NOMO-1 treated with dmso at 0.1 percent for 144 hours (cell line): Measurements from ENCODE around the gene ZC2HC1B.

Experiments used
- DNase-seq: peaks from one replicate; lab custom pipeline; 2025; ENCODE audit not compliant: unreplicated experiment; lab: John Stamatoyannopoulos, UW

ZC2HC1B gene

DNA sequence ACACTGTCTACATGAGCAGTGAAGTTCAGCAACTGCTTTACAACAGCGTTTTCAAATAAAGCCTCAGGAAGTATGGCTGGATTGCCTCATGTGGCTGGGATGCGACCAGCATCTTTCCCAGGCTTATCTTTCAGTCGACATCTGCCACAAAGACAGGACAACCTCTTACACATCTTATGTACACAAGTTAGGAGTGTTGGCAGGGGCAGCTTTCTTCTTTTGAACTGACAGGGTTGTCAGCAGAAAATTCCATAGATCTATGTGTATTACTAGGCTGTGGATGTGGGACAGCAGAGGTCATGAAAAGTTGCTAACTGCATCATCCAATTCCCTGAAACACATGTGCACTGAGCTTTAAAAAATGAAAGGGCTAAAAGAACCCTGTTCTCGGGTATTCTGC, 95.7 kb downstream of the ZC2HC1B start:
- no peak for DNase-seq

DNA sequence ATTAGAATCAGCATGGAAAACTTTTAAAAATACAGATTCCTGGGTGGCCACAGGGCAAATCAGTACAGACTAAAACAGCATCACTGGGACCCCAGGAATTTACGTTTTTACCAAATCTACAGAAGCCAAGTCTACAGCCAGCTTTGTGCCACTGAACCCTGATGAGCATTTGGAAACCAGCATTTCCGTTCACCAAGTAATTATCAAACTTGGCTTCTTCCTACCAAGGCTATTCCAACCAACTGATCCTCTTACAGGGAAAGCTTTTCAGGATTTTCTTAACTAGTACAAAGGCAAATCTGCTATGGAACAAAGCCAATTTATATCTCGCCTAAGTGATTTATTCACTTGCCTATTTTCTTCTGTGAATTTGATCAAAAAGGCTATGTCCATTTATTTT, 96.8 kb downstream of the ZC2HC1B start:
- no peak for DNase-seq

DNA sequence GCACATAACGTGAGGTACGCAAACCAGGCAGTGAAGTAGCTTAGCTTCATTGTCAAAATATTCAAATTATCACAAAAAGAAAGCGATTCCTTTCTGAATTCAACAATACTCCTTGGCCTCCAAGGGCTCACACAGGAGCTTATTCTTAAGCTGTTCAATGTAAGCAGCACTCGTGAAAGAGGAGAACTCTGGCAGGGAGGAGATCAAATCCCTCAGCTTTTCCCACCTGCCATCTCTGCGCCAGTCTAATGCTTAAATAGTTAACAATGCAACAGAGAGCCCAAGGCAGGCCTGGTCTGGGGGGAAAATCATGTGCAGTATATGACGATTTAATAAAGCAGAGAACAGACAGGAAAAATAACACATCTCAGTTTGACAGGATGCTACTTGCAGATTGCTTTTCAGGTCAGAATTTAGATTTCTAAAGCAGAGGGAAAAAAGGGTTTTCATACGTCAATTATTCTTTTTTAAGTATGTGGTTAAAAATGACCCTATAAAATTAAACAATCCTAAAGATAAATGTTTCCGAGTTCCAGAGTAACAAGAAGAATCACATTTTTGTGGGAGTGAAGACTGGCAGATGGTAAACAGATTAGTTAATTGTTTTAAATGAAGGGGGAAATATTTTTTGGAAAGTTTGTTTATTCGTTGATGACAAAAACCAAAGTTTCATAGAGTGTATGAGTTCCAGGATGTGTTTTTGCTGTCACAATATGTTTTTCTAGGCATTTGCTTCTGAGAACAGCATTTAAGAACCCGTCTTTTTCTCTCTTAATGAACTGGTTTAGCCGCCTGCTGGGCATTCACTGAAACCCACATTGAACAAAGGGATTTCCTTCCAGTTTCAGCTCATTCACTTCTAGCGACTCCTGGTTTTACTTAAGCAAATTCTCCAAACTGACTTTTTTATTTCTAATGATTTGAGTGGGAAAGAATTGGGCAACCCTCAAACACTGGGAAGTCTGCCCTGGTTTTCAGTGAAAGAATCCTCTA, 97.9 kb downstream of the ZC2HC1B start:
- no peak for DNase-seq

DNA sequence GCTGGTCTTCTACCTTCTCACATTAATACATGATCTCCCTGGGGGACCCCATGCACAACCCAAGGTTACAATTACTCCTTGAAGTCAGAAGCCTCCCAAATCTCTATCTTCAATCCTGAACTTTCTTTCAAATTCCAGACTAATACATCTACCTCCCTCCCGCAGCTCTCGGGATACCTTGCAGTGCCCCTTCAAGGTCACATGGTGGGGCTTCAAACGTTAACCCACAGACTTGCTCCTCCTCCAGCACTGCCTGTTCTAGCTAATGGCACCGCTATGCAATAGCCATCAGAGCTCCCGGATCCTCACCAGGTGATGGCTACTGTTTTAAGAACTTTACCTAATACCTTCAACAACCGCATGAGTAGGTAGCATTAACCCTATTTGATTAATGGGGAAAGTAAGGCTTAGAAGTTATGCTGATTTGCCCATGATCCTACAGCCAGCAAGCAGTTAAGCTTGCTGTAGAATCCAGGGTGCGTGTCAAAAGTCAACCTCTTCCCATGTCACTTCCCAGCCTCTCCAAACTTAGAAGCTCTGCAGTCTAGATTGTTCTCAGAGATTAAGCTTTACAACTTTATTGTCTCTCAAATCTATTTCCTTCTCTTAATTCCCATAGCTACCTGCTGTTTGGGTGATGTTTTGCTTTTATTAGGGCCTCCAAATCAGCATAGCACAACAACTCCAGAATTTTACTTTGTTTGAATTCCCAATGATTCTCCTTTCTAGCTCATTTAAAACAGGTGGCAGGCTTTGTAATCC, 99.1 kb downstream of the ZC2HC1B start:
- no peak for DNase-seq

DNA sequence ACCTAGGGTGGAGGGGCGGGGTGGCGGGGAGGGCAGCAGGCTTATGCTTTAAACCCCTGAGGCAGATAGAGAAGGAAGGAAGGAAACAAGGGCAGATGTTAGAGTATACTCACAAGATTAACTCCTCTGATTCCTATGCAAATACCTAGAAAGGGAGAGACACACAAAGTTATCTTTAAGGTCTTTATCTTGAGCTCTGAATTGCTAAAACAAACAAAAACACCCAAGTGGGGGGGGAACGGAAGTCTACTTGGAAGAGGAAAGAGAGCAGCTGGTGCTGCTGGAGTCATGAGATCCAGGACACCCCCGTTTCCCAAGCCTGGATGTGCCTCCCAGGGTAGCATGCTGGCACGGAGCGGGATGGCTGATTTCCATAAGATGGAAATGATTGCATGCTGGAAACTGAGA, 100.4 kb downstream of the ZC2HC1B start:
- DNase-seq: no peak

DNA sequence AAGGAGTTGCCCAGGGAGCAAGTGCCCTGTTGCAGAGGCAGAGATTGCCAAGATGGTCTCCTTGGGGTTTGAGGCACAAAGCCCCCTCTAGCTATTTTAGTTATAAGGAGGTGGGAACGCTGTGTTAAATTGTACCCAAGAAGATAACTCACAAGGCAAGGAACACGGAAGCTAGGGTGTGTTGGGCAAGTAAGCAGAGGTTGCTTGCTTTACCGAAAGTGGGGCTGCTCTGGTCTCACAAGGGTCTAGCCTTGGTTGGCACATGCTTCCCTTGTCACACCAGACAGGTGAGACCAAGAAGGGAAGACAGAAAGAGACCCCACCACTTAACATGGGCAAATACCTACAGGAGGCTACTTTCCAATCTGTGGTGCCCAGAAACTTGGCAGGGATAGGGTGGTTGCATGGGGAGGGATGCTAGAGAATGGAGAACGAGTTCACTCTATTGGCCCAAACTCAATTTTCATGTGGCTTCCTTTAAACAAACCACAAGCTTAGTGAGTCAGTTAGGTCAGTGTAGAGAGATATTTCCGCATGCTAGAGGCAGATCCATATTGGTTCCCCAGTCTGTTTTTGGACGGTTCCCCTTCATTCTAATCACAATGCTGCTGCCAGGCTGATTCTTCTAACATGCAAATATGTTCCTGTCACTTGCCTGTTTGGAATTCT, 101.4 kb downstream of the ZC2HC1B start:
- no peak for DNase-seq

DNA sequence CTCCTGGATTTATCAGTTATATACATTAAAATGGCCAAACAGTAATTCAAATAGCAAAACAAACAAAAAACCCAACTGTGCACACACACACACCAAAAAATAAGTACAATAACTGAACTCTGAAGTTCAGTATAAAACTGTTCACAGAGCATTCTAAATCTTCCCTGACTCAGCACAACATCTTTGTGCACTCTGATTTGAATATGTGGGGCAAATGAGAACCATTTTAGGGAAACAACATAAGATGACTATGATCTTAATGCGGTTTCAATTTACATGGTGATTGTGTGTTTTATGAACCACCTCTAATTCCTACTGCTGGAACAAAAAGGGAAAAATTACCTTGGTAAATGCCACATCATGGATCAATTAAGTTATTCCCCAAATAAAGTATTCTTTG, 102.0 kb downstream of the ZC2HC1B start:
- DNase-seq: no peak

DNA sequence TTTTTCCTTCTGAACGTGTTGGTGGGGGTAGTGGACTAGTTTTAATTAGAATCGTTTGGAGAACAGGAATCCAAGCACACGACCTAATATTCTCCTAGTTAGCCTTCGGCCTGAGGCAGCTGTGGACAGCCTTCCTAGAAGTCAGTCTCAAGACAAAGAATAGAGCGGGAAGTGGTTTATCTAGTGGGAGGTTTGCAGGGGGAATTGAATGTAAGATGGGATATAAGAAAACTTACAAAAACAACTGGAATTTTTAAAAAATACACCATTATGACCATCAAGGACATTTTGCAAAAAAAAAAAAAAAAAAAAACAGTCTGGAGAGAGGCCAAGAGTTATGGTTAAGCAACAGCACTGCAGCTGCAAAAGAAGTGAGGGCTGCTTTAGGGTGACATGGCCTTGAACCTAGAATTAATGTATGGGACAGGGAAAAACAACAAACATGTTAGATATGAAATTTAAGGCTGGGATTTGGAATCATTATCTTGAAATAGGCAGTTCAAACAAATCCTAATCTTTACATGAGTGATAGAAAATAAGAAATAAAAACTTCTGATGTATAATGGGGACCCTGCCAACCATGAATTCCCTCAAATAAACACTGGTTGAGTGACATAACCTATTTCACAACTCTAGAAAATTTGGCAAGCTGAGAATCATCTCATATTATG, 103.6 kb downstream of the ZC2HC1B start:
- no peak for DNase-seq

DNA sequence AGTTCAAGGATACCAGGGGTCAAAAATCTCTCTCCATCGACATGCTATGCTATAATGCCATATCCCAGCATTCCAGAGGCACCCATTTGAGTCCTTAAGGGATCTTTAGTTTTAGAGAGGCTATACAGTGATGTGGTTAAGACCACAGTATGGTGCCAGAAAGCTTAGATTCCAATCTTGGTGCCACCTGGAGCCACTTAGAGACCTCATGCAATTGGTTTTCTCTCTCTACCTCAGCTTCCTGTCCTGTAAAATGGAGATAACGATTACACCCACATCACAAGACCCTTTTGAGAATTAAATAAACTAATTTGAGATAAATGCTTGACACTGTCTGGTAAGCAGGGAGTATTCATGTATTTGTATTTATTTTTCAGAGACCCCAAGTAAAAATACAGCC, 104.8 kb downstream of the ZC2HC1B start:
- DNase-seq: no peak

DNA sequence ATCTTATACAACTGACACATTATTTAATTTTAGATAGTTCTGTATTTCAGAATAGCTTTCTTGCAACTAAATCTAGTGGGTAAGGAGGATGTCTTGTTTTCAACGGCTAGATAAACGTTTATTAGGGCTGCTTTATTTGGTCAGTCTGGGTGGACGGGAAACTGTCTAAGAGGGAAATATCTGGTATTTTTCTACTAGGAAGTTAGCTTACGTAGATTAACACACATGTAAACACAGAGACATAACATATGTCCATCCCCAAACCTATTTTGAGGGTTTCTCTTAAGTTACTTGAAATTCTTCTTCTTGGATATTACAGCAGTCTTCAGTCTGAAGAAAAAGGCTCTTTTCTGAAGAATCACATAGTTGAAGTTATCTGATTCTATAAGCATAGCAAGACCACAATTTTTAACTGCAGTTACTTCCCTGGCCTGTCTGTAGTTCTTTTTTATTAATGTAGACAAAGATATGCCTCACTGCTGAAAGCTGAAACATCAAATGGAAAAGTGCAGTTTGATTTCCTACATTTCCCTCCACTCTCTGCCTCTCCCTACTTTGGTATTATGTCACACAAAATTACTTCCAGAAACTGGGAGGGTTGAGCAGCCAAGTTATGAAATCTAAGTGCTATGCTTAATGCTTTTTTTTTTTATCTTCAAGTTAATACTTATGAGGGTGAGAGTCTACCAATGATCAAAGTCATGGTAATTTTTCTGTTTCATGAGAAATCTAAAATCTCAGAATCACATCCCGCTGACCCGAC, 106.4 kb downstream of the ZC2HC1B start:
- DNase-seq: no peak

DNA sequence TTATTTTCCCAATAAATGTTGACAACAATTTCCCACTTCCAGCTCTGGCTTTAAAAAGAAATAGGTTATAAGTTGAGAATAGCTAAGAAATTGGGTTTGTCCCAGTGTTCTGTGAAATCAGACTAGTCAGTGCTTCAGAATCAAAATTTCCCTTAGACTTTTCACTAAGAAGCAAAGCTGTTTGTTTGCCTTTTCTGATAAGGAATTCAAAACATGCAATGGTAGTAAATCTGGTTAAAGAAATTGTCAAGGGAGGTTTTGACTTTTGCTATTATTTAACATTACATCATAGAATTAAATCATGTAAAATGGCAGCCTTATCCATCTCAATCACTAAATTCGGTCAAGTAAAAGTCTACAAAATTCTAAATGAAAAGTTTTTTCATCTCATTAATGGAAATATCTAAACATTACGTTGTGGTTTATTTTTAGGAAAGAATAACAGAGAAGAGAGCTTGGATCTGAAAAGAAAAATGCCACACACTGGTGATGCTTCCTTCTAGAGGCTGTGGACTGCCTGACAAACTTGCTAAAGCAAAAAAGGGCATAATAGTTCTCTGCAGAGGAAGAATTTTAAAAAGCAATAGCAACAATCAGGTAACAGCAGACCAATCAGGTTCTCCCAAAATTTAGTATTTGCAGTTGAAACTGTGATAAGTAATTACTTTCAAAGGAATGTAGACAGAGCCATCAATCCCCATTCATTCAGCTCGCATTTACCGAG, 107.4 kb downstream of the ZC2HC1B start:
- DNase-seq: no peak

DNA sequence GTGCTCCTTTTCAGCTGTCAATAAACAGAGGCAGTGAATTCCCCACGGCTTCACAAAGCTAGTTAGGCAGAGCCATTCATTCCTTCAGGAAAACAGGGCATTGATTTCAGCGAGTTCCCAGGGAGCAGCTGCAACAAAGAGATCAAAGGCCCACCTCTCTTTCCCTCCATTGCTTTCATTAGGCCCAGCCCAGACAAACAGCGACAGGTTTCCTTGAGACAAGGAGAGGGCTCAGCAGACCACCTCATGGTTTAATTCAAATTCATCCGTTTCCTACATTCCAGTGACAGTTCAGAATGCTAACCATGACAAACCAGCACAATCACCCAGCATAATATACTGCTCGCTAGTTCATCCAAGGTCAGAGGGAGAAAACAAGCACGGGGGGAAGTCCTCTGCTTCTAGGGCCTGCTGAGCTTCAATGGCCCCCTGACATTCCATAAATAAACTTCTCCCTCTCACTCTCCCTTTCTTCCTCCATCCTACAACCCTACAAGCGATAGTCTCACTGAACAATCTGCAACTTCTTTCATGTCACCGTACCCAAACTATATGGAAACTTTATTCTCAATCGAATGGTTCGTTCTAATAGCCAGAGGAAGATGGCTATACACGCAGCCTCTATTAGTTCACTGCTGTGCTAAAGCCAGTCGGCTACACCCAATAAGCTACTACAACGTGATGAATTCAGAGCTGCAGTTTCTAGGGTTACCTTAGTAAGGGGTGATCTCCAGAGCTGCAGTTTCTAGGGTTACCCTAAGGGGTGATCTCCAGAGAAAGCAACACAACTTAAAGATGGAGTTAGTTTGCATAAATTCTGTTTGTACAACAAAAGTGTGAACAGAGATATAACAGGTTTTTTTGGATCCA, 109.1 kb downstream of the ZC2HC1B start:
- no peak for DNase-seq

DNA sequence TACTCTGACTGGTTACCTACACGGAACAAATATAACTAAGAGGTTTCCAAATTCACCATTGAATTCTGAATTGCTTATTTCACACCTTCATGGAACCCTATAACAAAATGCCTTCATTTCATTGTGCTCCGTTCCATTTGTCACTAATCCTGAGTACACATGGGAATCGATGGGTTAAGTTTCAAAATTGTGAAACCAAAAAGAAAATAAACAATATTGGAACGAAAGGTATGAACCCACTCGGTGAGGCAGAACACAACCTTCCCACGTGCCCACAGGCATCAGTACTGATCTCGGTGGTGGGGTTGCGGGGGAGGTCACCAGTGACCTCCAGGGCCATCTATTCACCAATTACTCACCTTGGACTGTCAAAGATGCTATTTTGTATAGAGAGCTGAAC, 109.8 kb downstream of the ZC2HC1B start:
- no peak for DNase-seq

DNA sequence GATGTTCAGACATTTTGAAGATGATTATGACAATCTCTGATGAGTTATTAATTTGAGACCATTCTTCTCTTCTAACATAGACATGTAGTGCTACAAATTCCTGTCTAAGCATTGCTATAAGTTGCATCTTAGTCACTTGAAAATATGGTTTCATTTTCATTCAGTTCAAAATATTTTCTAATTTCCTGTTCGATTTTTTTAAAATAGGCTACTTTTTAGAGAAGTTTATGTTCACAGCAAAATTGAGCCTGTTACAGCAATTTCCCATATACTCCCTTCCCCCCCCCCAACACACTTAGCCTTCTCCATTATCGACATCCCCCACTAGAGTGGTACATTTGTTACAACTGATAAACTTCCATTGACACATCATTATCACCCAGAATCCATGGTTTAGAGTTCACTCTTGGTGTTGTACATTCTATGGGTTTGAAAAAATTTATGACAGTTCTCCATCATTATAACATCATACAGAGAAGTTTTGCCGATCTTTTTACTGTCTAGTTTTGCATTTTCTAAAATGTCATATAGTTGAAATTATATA, 112.6 kb downstream of the ZC2HC1B start:
- DNase-seq: no peak

DNA sequence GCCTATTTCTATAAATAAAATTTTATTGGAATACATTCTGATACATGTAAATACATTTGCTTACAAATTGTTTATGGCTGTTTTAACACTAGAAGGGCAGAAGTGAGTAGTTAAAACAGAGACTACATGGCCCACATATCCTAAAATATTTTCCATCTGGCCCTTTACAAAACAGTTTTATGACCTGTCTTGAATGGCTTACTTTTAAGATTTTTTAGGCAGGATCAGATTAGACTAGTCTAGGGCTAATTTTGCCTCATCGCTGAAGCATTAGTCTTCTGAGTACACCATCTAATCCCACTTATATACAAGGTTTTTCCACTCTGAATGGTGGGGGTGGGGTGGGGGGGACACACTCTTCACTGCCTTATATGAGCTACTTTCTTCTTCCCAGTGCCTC, 116.6 kb downstream of the ZC2HC1B start:
- DNase-seq: no peak

DNA sequence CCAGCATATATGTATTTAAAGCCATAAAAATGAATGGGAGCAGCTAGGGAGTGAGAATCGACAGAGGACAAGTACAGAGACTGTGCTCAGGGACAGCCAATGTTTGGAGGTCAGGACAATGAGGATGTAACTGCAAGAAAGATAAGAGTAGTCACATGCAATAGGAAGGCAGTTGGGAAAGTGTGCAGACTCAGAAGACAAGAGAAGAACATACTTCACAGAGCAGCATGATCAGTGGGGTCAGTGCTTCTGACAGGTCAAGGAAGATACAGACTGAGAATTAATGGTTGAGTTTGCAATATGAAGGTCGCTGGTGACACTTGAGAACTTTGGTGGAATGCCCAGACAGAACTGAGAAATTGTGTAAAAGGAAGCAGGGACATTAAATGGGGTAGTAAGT, 118.7 kb downstream of the ZC2HC1B start:
- DNase-seq: no peak

DNA sequence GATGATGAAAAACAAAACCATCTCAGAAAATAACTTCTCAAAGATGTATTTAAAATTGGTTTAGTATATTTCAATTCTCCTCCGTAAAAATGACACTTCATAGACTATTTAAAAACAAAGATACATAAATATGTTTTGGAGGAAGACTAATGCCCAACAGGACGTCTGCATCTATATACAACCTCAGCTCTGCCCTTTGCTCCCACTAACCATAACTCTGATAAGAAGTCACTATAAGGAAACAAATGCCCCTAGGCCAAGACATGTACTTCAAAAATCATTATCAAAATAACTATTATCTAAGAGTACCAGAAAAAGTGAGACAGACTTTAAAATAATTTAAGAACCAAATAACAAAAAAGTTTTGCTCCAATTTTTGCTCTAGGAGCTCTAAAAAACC, 120.4 kb downstream of the ZC2HC1B start:
- DNase-seq: no peak

DNA sequence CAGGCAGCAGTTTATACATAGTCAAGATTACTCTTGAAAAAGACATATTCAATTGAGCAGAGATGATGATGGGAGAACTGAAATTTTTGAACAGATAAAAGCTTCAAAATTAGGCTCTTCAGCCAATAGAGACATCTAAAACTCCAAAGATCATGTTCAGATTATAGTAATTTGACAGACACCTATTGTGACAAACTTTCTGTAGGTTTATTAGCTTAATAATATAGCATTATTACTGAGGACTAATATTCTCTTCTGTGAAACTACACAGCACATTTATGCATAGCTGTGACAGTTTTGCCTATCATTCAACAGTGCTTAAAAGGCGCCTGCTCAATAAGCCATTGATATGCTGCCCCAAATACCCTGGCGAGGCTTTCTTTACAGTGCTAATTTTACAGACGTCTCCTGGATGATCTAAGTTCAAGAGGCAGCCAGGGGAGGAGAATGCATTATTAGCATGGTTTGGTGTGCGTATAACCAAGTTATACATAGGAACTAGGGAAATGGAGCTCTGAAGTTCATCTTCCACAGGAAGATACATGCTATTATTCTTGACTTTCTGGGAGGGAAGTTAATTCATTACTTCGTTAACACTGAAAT, 122.3 kb downstream of the ZC2HC1B start:
- DNase-seq: no peak
